ENCODE data around the gene CAD.
A peak's percentile ranks its signal among the peaks of the same experiment; 100 is the strongest.

CAD gene

GRCh38 chr2:27238976-27239375 is 21.8 kb downstream of the CAD start:
- TF ChIP-seq TAF1 (IDR thresholded peaks at IDR 0.05; ENCODE audit: low read depth, low read length) (no peak), PAX5 (IDR thresholded peaks at IDR 0.05; ENCODE audit: insufficient read depth, low read length, severe bottlenecking) (no peak), POU2F2 (IDR thresholded peaks at IDR 0.05; ENCODE audit: low read depth, low read length) (no peak), POLR2A (IDR thresholded peaks at IDR 0.05; ENCODE audit: low read depth, low read length) (no peak), SPI1 (IDR thresholded peaks at IDR 0.05; ENCODE audit: low read depth, low read length) (no peak), POLR2AphosphoS5 (IDR thresholded peaks at IDR 0.05; ENCODE audit: low read depth, low read length) (no peak)
- FAIRE-seq (no peak), DNase-seq (ENCODE audit: insufficient read length, low spot score) (no peak)

DNA sequence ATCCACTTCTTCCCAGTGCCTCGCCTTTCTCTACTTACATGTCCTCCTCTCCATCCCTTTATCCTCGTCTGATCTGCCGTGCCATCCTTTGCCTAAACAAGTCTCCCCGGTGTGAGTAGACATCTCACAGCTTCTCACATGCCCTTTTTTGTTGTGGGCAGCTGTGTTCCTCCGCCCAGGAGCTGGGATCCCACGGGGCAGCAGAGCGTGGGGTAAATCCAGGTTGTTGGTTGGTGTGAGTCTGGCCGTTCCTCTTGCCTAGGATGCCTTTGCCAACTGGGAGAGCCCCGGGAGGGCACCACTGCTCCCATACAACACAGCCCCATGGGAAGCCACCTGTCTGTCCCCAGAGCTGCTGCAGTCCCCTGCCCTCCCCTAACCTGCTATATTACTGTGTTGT is 23.2 kb downstream of the CAD start:
- DNase-seq (ENCODE audit: insufficient read length, low spot score) (no peak), FAIRE-seq (no peak)
- TF ChIP-seq POLR2AphosphoS5 (IDR thresholded peaks at IDR 0.05; ENCODE audit: low read depth, low read length) (no peak), POU2F2 (IDR thresholded peaks at IDR 0.05; ENCODE audit: low read depth, low read length) (no peak), SPI1 (IDR thresholded peaks at IDR 0.05; ENCODE audit: low read depth, low read length) (no peak), POLR2A (IDR thresholded peaks at IDR 0.05; ENCODE audit: low read depth, low read length) (no peak), PAX5 (IDR thresholded peaks at IDR 0.05; ENCODE audit: insufficient read depth, low read length, severe bottlenecking) (no peak), TAF1 (IDR thresholded peaks at IDR 0.05; ENCODE audit: low read depth, low read length) (no peak)

DNA sequence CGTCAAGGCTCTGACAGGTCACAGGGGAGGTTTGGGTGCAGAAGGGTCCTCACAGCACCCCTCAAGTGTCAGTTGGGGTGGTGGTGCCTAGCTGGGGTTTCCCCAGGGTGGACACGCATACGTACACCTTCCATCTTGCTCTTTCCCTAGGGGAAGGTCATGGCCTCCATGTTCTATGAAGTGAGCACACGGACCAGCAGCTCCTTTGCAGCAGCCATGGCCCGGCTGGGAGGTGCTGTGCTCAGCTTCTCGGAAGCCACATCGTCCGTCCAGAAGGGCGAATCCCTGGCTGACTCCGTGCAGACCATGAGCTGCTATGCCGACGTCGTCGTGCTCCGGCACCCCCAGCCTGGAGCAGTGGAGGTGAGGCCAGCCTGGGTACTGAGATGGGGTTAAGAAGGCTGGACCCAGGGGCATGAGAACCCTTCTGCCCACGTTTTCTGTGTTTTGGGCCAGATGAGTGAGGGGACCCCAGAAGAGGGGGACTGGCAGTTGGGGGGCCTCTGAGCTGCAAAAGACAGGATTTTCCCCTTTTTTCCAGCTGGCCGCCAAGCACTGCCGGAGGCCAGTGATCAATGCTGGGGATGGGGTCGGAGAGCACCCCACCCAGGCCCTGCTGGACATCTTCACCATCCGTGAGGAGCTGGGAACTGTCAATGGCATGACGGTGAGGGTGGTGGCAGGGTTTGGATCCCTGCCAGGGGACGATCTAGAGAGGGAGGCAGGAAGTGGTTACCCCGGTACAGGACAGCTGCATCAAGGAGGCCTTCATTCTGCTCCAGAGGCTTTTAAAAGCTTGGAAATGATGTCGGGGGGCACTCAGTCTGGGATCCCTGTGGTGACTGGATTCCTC is 24.8 kb downstream of the CAD start:
- TF ChIP-seq TAF1 (IDR thresholded peaks at IDR 0.05; ENCODE audit: low read depth, low read length) (no peak), POU2F2 (IDR thresholded peaks at IDR 0.05; ENCODE audit: low read depth, low read length) (no peak), POLR2AphosphoS5 (IDR thresholded peaks at IDR 0.05; ENCODE audit: low read depth, low read length) (no peak), POLR2A (IDR thresholded peaks at IDR 0.05; ENCODE audit: low read depth, low read length) (no peak), SPI1 (IDR thresholded peaks at IDR 0.05; ENCODE audit: low read depth, low read length) (no peak), PAX5 (IDR thresholded peaks at IDR 0.05; ENCODE audit: insufficient read depth, low read length, severe bottlenecking) (no peak)
- no peak for FAIRE-seq

DNA sequence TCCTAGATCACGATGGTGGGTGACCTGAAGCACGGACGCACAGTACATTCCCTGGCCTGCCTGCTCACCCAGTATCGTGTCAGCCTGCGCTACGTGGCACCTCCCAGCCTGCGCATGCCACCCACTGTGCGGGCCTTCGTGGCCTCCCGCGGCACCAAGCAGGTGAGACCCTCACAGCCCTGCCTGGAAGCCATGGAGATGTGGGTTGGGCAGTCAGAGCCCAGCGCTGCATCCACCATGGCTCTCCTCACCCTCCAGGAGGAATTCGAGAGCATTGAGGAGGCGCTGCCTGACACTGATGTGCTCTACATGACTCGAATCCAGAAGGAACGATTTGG is 25.4 kb downstream of the CAD start:
- TF ChIP-seq PAX5 (IDR thresholded peaks at IDR 0.05; ENCODE audit: insufficient read depth, low read length, severe bottlenecking) (no peak), POLR2A (IDR thresholded peaks at IDR 0.05; ENCODE audit: low read depth, low read length) (no peak), POU2F2 (IDR thresholded peaks at IDR 0.05; ENCODE audit: low read depth, low read length) (no peak), TAF1 (IDR thresholded peaks at IDR 0.05; ENCODE audit: low read depth, low read length) (no peak), POLR2AphosphoS5 (IDR thresholded peaks at IDR 0.05; ENCODE audit: low read depth, low read length) (no peak), SPI1 (IDR thresholded peaks at IDR 0.05; ENCODE audit: low read depth, low read length) (no peak)
- DNase-seq (ENCODE audit: insufficient read length, low spot score) (no peak), FAIRE-seq (no peak)

More for the DNA sequence above, 24.8 kb downstream of the CAD start:
- DNase-seq (ENCODE audit: insufficient read length, low spot score), result no peak

- TF ChIP-seq POLR2AphosphoS5 (IDR thresholded peaks at IDR 0.05; ENCODE audit: low read depth, low read length), result no peak
- TF ChIP-seq POLR2A (IDR thresholded peaks at IDR 0.05; ENCODE audit: low read depth, low read length), result no peak
- no peak for TF ChIP-seq SPI1 (IDR thresholded peaks at IDR 0.05; ENCODE audit: low read depth, low read length)
- TF ChIP-seq PAX5 (IDR thresholded peaks at IDR 0.05; ENCODE audit: insufficient read depth, low read length, severe bottlenecking), result no peak
- no peak for TF ChIP-seq POU2F2 (IDR thresholded peaks at IDR 0.05; ENCODE audit: low read depth, low read length)
- no peak for TF ChIP-seq TAF1 (IDR thresholded peaks at IDR 0.05; ENCODE audit: low read depth, low read length)
- no peak for FAIRE-seq
- no peak for DNase-seq (ENCODE audit: insufficient read length, low spot score)
Measured at GRCh38 chr2:27243391-27244130, 26.4 kb downstream of the CAD start.

DNA sequence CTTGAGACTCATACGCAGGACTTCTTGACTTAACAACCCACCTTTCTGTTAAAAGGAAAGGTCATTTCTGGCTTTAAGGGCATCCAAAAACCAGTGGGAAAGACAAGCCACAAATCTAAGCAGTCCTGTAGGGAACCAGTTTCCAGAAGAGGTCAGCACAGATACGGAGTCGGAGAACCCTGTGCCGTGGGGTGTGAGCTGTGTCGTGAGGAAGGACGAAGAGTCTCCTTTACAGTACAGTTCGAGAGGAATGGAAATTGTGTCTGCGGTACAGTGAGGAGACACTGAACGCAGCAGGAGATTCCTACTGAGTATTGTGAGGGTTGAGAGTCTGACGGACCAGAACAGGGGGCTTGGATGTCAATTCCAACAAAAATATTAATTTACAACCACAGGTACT is 27.9 kb downstream of the CAD start:
- DNase-seq (ENCODE audit: insufficient read length, low spot score) (no peak), FAIRE-seq (no peak)
- TF ChIP-seq POU2F2 (IDR thresholded peaks at IDR 0.05; ENCODE audit: low read depth, low read length), result no peak
- no peak for TF ChIP-seq POLR2A (IDR thresholded peaks at IDR 0.05; ENCODE audit: low read depth, low read length)
- no peak for TF ChIP-seq PAX5 (IDR thresholded peaks at IDR 0.05; ENCODE audit: insufficient read depth, low read length, severe bottlenecking)
- TF ChIP-seq POLR2AphosphoS5 (IDR thresholded peaks at IDR 0.05; ENCODE audit: low read depth, low read length), result 0 out of 2 replicates have a peak, but pooled peaks have one; percentile 1
- no peak for TF ChIP-seq SPI1 (IDR thresholded peaks at IDR 0.05; ENCODE audit: low read depth, low read length)
- TF ChIP-seq TAF1 (IDR thresholded peaks at IDR 0.05; ENCODE audit: low read depth, low read length), result no peak

- FAIRE-seq, result no peak
- TF ChIP-seq TAF1 (IDR thresholded peaks at IDR 0.05; ENCODE audit: low read depth, low read length) (no peak), POLR2AphosphoS5 (IDR thresholded peaks at IDR 0.05; ENCODE audit: low read depth, low read length) (no peak; the same call in 1 of the 2 replicates), POU2F2 (IDR thresholded peaks at IDR 0.05; ENCODE audit: low read depth, low read length) (no peak), POLR2A (IDR thresholded peaks at IDR 0.05; ENCODE audit: low read depth, low read length) (no peak), SPI1 (IDR thresholded peaks at IDR 0.05; ENCODE audit: low read depth, low read length) (no peak), PAX5 (IDR thresholded peaks at IDR 0.05; ENCODE audit: insufficient read depth, low read length, severe bottlenecking) (no peak)
- DNase-seq (ENCODE audit: insufficient read length, low spot score), result no peak
Measured at GRCh38 chr2:27245626-27246025, 28.5 kb downstream of the CAD start.

DNA sequence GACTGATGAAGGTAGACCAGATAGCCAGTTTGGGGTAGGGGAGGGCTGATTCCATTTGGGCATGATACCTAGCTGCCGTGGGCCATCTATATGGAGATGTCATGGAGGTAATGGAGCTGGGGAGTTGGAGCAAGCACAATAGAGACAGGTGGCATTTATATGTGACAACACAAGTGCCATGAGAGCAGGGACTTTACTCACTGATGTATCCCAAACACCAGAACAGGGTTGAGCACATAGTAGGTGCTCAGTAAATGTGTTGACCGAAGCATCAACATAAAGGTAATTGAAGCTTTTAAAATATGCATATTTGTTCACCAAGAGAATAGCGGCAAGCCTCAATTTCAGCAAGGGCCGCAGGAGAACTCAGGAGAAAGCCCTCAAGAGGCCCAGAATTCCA is 30.7 kb downstream of the CAD start:
- FAIRE-seq (no peak), DNase-seq (ENCODE audit: insufficient read length, low spot score) (no peak)
- TF ChIP-seq POLR2A (IDR thresholded peaks at IDR 0.05; ENCODE audit: low read depth, low read length) (no peak), POU2F2 (IDR thresholded peaks at IDR 0.05; ENCODE audit: low read depth, low read length) (no peak), SPI1 (IDR thresholded peaks at IDR 0.05; ENCODE audit: low read depth, low read length) (no peak), TAF1 (IDR thresholded peaks at IDR 0.05; ENCODE audit: low read depth, low read length) (no peak), POLR2AphosphoS5 (IDR thresholded peaks at IDR 0.05; ENCODE audit: low read depth, low read length) (no peak), PAX5 (IDR thresholded peaks at IDR 0.05; ENCODE audit: insufficient read depth, low read length, severe bottlenecking) (no peak)

Data from GM12891 (cell line).